CD4-positive, alpha-beta T cell (primary cell): ENCODE data around the gene TMEM187. TPM values are rescaled to one million over a fixed set of nuclear protein-coding genes. Genes with fewer than 3 reads are reported as not detected.

Source experiments
- ATAC-seq: fragments of 200-7000 bp; cut with Tn5 transposase; one replicate; pipeline ENCODE4 v1.10.0; 2022; ENCODE audit warnings: mild to moderate bottlenecking; ENCODE audit not compliant: poor library complexity
- CTCF ChIA-PET: fragments of 350-600 bp; sonication (Branson Sonifier 250); formaldehyde crosslinking; loops from one replicate; lab custom pipeline; 2021; ENCODE audit warnings: antibody characterized with exemption, inconsistent platforms; lab: Charles Lee
- POLR2A ChIA-PET: fragments of 350-600 bp; sonication (Branson Sonifier 250); formaldehyde crosslinking; loops from one replicate; lab custom pipeline; 2021; ENCODE audit warnings: antibody characterized with exemption, inconsistent platforms; lab: Charles Lee
- DNase-seq, 14 experiments: peaks; one replicate each; pipeline ENCODE4 v3.0.0-alpha.2; 2013 to 2020; ENCODE audit warnings: mixed read lengths in 2 of 14
- H3K27ac ChIP-seq, 2 donors: one replicate each; pipeline versions ENCODE4 v1.5.1 to v1.7.0; 2013; ENCODE audit warnings: low read length in 2 of 2, low read depth in 1 of 2, mild to moderate bottlenecking in 1 of 2
- H3K27me3 ChIP-seq, 2 experiments: 1 replicate in 1 of 2; 2 replicates in 1 of 2; pipeline versions ENCODE4 v1.6.1 to v1.7.0; 2013; ENCODE audit warnings: low read length in 2 of 2, control low read depth in 1 of 2, mild to moderate bottlenecking in 1 of 2, moderate library complexity in 1 of 2; ENCODE audit not compliant: insufficient read depth in 2 of 2, control insufficient read depth in 1 of 2
- H3K36me3 ChIP-seq: one replicate; pipeline ENCODE4 v1.6.1; 2013; ENCODE audit warnings: low read length, control low read depth; ENCODE audit not compliant: insufficient read depth
- H3K4me1 ChIP-seq: one replicate; pipeline ENCODE4 v1.6.1; 2013; ENCODE audit warnings: low read length, control low read depth; ENCODE audit not compliant: insufficient read depth
- H3K4me3 ChIP-seq: one replicate; pipeline ENCODE4 v1.5.1; 2013; ENCODE audit warnings: mild to moderate bottlenecking, low read length, moderate library complexity
- H3K9me3 ChIP-seq, 2 experiments: 1 replicate in 1 of 2; 2 replicates in 1 of 2; pipeline versions ENCODE4 v1.6.1 to v1.7.0; 2013; ENCODE audit warnings: low read length in 2 of 2, mild to moderate bottlenecking in 2 of 2, control low read depth in 1 of 2, moderate library complexity in 1 of 2; ENCODE audit not compliant: control insufficient read depth in 1 of 2, insufficient read depth in 1 of 2
- H3K27ac Mint-ChIP-seq: one replicate; pipeline ENCODE4 v1.8.0; 2020; ENCODE audit warnings: mixed read lengths
- H3K27me3 Mint-ChIP-seq: one replicate; pipeline ENCODE4 v1.8.0; 2021; ENCODE audit warnings: mixed read lengths
- H3K36me3 Mint-ChIP-seq: one replicate; pipeline ENCODE4 v1.8.0; 2021; ENCODE audit warnings: low read depth, mixed read lengths
- H3K4me1 Mint-ChIP-seq: one replicate; pipeline ENCODE4 v1.8.0; 2021; ENCODE audit warnings: low read depth, mixed read lengths
- H3K4me3 Mint-ChIP-seq: one replicate; pipeline ENCODE4 v1.8.0; 2020; ENCODE audit warnings: mild to moderate bottlenecking, mixed read lengths
- H3K9me3 Mint-ChIP-seq: one replicate; pipeline ENCODE4 v1.8.0; 2020; ENCODE audit warnings: mixed read lengths
- CTCF ChIP-seq: fragments of 200-600 bp; IDR thresholded peaks from one replicate; pipeline ENCODE4 v1.8.0; 2022; ENCODE audit warnings: antibody characterized with exemption, mild to moderate bottlenecking
- intact Hi-C, 2 experiments: fragments of 100-400 bp; cut with DNase I in 1 of 2; cut with micrococcal nuclease in 1 of 2; formaldehyde crosslinking; loops; one replicate each; pipeline versions ENCODE4 v1.15.1 to v1.9.0; 2023 to 2025; cut with DNase I, micrococcal nuclease
- total RNA-seq, 174 experiments: library from RNA in 2 of 174; stranded (reverse) in 2 of 174; gene quantifications; one replicate each; pipeline ENCODE4 v1.2.3 and lab custom pipeline; 2021 to 2026

Gene TMEM187
- total RNA-seq, 2 experiments from 2014 or later, result 1.4 to 2.0 TPM

GRCh38 chrX:153969904-153970356 lies 2.6 kb upstream of the TMEM187 start:
- Histone ChIP-seq H3K4me1 (peaks cover 68% of the 10 kb centered on the region), H3K4me3 (peak overlapping the region; percentile 96), H3K36me3 (no peaks in the 10 kb centered on the region), H3K27me3 (no peaks in the 10 kb centered on the region), H3K27ac (peak overlapping the region; percentile 41 to 48), H3K9me3 (no peaks in the 10 kb centered on the region)
- TF ChIP-seq CTCF, result no peak
- POLR2A ChIA-PET, result interaction anchor here (1.1 to 6.6 kb wide), 6 partner anchors 11 to 578 kb away, joined by 3 to 163 read pairs (median 8); partner anchors contain the start of genes ARHGAP4, IDH3G, IKBKG and SSR4
- H3K27me3 Mint-ChIP-seq, result no peaks in the 10 kb centered on the region
- intact Hi-C loops, result loop anchor here (2.0 to 5.0 kb wide), 4 partner anchors 15 to 401 kb away; partner anchors contain the start of gene MECP2 (in 1 of the 2)
- CTCF ChIA-PET, result interaction anchor here (1.7 to 2.0 kb wide), 2 partner anchors 11 to 23 kb away, joined by 5 to 7 read pairs; no protein-coding TSS in a partner anchor
- H3K36me3 Mint-ChIP-seq, result peaks cover 32% of the 10 kb centered on the region
- H3K4me3 Mint-ChIP-seq, result peak overlapping the region; percentile 96
- peak overlapping the region; percentile 98 for H3K27ac Mint-ChIP-seq
- ATAC-seq (no peak), DNase-seq (peak in 2 of 14 experiments; percentile 29 to 50)
- H3K9me3 Mint-ChIP-seq, result no peaks in the 10 kb centered on the region
- peaks cover 47% of the 10 kb centered on the region for H3K4me1 Mint-ChIP-seq

GRCh38 chrX:153970357-153971123 lies 2.0 kb upstream of the TMEM187 start:
- H3K4me3 Mint-ChIP-seq, result peak overlapping the region; percentile 100
- H3K36me3 Mint-ChIP-seq, result peaks cover 32% of the 10 kb centered on the region
- ChIA-PET CTCF (interaction anchor here (1.5 to 2.0 kb wide), 3 partner anchors 11 to 24 kb away, joined by 3 to 7 read pairs (median 5); no protein-coding TSS in a partner anchor), POLR2A (interaction anchor here (0.7 to 6.6 kb wide), 24 partner anchors 11 to 577 kb away, joined by 3 to 163 read pairs (median 4); partner anchors contain the start of genes ARHGAP4, EMD, G6PD and IDH3G)
- TF ChIP-seq CTCF, result no peak
- DNase-seq, result peak in 5 of 14 experiments; percentile 21 to 68 (median 48)
- H3K27me3 Mint-ChIP-seq, result no peaks in the 10 kb centered on the region
- intact Hi-C loops, result loop anchor here in 1 of 2 experiments (2.0 kb wide), 1 partner anchor 400 kb away; no protein-coding TSS in a partner anchor
- peak overlapping the region; percentile 98 to 99 for H3K27ac ChIP-seq
- H3K4me1 ChIP-seq, result peaks cover 66% of the 10 kb centered on the region
- no peaks in the 10 kb centered on the region for H3K27me3 ChIP-seq
- peak overlapping the region; percentile 98 for H3K27ac Mint-ChIP-seq
- H3K36me3 ChIP-seq, result no peaks in the 10 kb centered on the region
- no peaks in the 10 kb centered on the region for H3K9me3 Mint-ChIP-seq
- H3K4me1 Mint-ChIP-seq, result peaks cover 49% of the 10 kb centered on the region
- ATAC-seq, result peak; percentile 8
- peak overlapping the region; percentile 96 for H3K4me3 ChIP-seq
- H3K9me3 ChIP-seq, result no peaks in the 10 kb centered on the region

DNA sequence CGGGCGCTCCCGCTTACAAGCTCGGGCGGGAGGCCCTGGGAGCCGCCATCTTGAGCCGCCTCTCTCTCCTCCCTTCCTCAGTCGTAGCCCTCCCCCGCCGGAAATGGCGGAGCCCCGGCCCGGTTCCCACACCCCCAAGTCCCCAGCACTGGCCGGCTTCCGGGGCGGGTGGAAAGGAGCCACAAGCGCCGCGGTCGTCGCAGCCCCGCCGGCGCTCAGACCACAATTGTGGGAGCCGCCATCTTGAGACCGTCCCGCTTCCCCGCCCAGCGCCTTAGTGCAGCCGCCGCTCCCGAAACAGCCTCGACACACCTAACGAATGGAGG lies 1.5 kb upstream of the TMEM187 start:
- ATAC-seq (peak; percentile 32), DNase-seq (peak; percentile 72 to 94 (median 86))
- intact Hi-C loops, result loop anchor here in 1 of 2 experiments (2.0 kb wide), 1 partner anchor 400 kb away; no protein-coding TSS in a partner anchor
- peaks cover 62% of the 10 kb centered on the region for H3K4me1 ChIP-seq
- Mint-ChIP-seq H3K27ac (peak overlapping the region; percentile 98), H3K36me3 (peaks cover 32% of the 10 kb centered on the region), H3K9me3 (no peaks in the 10 kb centered on the region), H3K4me1 (peaks cover 53% of the 10 kb centered on the region), H3K27me3 (no peaks in the 10 kb centered on the region), H3K4me3 (peak overlapping the region; percentile 100)
- CTCF ChIA-PET, result interaction anchor here (1.5 kb wide), 1 partner anchor 24 kb away, joined by 3 read pairs; no protein-coding TSS in a partner anchor
- H3K27ac ChIP-seq, result peak overlapping the region; percentile 98 to 99
- TF ChIP-seq CTCF, result no peak
- POLR2A ChIA-PET, result interaction anchor here (0.7 to 6.6 kb wide), 26 partner anchors 10 to 1029 kb away, joined by 3 to 163 read pairs (median 4); partner anchors contain the start of genes ARHGAP4, EMD, G6PD and IDH3G
- H3K4me3 ChIP-seq, result peak overlapping the region; percentile 96
- no peaks in the 10 kb centered on the region for H3K9me3 ChIP-seq
- H3K36me3 ChIP-seq, result no peaks in the 10 kb centered on the region
- H3K27me3 ChIP-seq, result no peaks in the 10 kb centered on the region
